CD14-positive monocyte (primary cell): ENCODE data around the gene EML3. TPM values are rescaled to one million over a fixed set of nuclear protein-coding genes. Genes with fewer than 3 reads are reported as not detected.
"Not testable (repeated sequence)": the region's sequence is repeated elsewhere in the genome, so short reads cannot be mapped to it uniquely, and the experiment has no call there.

Source experiments
- DNase-seq, 3 donors: peaks; one replicate each; pipeline ENCODE4 v3.0.0-alpha.2; 2011 to 2022
- H2AFZ ChIP-seq: 2 replicates; pipeline ENCODE4 v1.6.0; 2012; ENCODE audit warnings: mild to moderate bottlenecking, low read depth, low read length, inconsistent platforms; ENCODE audit not compliant: insufficient read depth, poor library complexity, severe bottlenecking
- H3K27ac ChIP-seq, 2 donors: 1 replicate in 1 of 2; 2 replicates in 1 of 2; pipeline ENCODE4 v1.5.1; 2012 to 2013; ENCODE audit warnings: low read length in 2 of 2, control low read depth in 1 of 2, inconsistent platforms in 1 of 2, low read depth in 1 of 2, mild to moderate bottlenecking in 1 of 2
- H3K27me3 ChIP-seq, 2 donors: one replicate each; pipeline versions ENCODE4 v1.6.0 to v1.6.1; 2011 to 2013; ENCODE audit warnings: low read length in 2 of 2; ENCODE audit not compliant: control insufficient read depth in 2 of 2, insufficient read depth in 2 of 2
- H3K36me3 ChIP-seq, 2 donors: replicated peaks in 1 of 2; 1 replicate in 1 of 2; 2 replicates in 1 of 2; pipeline versions ENCODE4 v1.5.1 to v1.6.1; 2012 to 2013; ENCODE audit warnings: low read length in 2 of 2, control low read depth in 1 of 2, inconsistent platforms in 1 of 2, mild to moderate bottlenecking in 1 of 2; ENCODE audit not compliant: insufficient read depth in 2 of 2, control insufficient read depth in 1 of 2
- H3K4me1 ChIP-seq, 2 donors: 1 replicate in 1 of 2; 2 replicates in 1 of 2; pipeline versions ENCODE4 v1.5.1 to v1.6.1; 2012 to 2013; ENCODE audit warnings: low read length in 2 of 2, control low read depth in 1 of 2, inconsistent platforms in 1 of 2, mild to moderate bottlenecking in 1 of 2, moderate library complexity in 1 of 2; ENCODE audit not compliant: insufficient read depth in 2 of 2, control insufficient read depth in 1 of 2
- H3K4me2 ChIP-seq: replicated peaks from 2 replicates; pipeline ENCODE3; 2012; ENCODE audit warnings: low read length, moderate library complexity, mild to moderate bottlenecking; ENCODE audit not compliant: poor library complexity, severe bottlenecking; ENCODE audit errors: extremely low read depth
- H3K4me3 ChIP-seq, 3 experiments: fragments of 200-600 bp in 1 of 3; sonication (generic) in 1 of 3; replicated peaks in 1 of 3; 1 replicate in 2 of 3; 2 replicates in 1 of 3; pipeline ENCODE4 v1.5.1; 2011 to 2013; ENCODE audit warnings: low read length in 3 of 3, mild to moderate bottlenecking in 3 of 3, control low read depth in 2 of 3, low read depth in 2 of 3, inconsistent platforms in 1 of 3, moderate library complexity in 1 of 3
- H3K79me2 ChIP-seq: 2 replicates; pipeline ENCODE4 v1.6.0; 2012; ENCODE audit warnings: mild to moderate bottlenecking, control low read depth, inconsistent platforms, low read length, moderate library complexity; ENCODE audit not compliant: insufficient read depth
- H3K9ac ChIP-seq: 2 replicates; pipeline ENCODE4 v1.6.0; 2017; ENCODE audit warnings: low read length, mild to moderate bottlenecking; ENCODE audit not compliant: insufficient read depth, poor library complexity, severe bottlenecking
- H3K9me3 ChIP-seq, 2 donors: replicated peaks in 1 of 2; 1 replicate in 1 of 2; 2 replicates in 1 of 2; pipeline versions ENCODE4 v1.5.1 to v1.6.1; 2012 to 2013; ENCODE audit warnings: low read length in 2 of 2, control low read depth in 1 of 2; ENCODE audit not compliant: control insufficient read depth in 1 of 2, insufficient read depth in 1 of 2
- H4K20me1 ChIP-seq: 2 replicates; pipeline ENCODE4 v1.6.0; 2012; ENCODE audit warnings: mild to moderate bottlenecking, low read length, control low read depth, moderate library complexity; ENCODE audit not compliant: insufficient read depth
- H3K27ac Mint-ChIP-seq, 7 donors: one replicate each; pipeline ENCODE4 v1.8.0; 2020; ENCODE audit warnings: mild to moderate bottlenecking in 7 of 7, mixed read lengths in 7 of 7, moderate library complexity in 6 of 7, inconsistent platforms in 2 of 7
- H3K27me3 Mint-ChIP-seq, 3 donors: one replicate each; pipeline ENCODE4 v1.8.0; 2021 to 2022; ENCODE audit warnings: low read depth in 3 of 3, mild to moderate bottlenecking in 3 of 3, mixed read lengths in 3 of 3, moderate library complexity in 3 of 3, inconsistent platforms in 1 of 3
- H3K36me3 Mint-ChIP-seq, 2 donors: one replicate each; pipeline ENCODE4 v1.8.0; 2020; ENCODE audit warnings: mixed read lengths in 2 of 2, inconsistent platforms in 1 of 2, mild to moderate bottlenecking in 1 of 2
- H3K4me1 Mint-ChIP-seq: one replicate; pipeline ENCODE4 v1.8.0; 2020; ENCODE audit warnings: mild to moderate bottlenecking, mixed read lengths
- H3K4me3 Mint-ChIP-seq, 2 donors: one replicate each; pipeline ENCODE4 v1.8.0; 2020; ENCODE audit warnings: mild to moderate bottlenecking in 2 of 2, mixed read lengths in 2 of 2, moderate library complexity in 1 of 2
- H3K9me3 Mint-ChIP-seq, 7 donors: one replicate each; pipeline ENCODE4 v1.8.0; 2020 to 2022; ENCODE audit warnings: mixed read lengths in 7 of 7, mild to moderate bottlenecking in 6 of 7, moderate library complexity in 6 of 7, inconsistent platforms in 2 of 7
- WGBS: methylation state at CpG from one replicate; pipeline ENCODE4 v1.1.5; 2013; ENCODE audit warnings: missing lambda C conversion rate; ENCODE audit not compliant: insufficient coverage; 5-methylcytosine and 5-hydroxymethylcytosine counted together
- intact Hi-C, 2 donors: fragments of 100-400 bp; cut with micrococcal nuclease; formaldehyde crosslinking; loops; one replicate each; pipeline versions ENCODE4 v1.15.0 to v1.15.1; 2023
- polyA plus RNA-seq, 3 donors: library from polyadenylated mRNA; depleted of rRNA in 1 of 3; unstranded in 2 of 3; stranded (reverse) in 1 of 3; fragments of 300-500 nt in 2 of 3; fragments of >200 nt in 1 of 3; fragmentation: Illumina TruSeq in 2 of 3; gene quantifications; 1 replicate in 2 of 3; 2 replicates in 1 of 3; pipeline ENCODE4 v1.2.3, GENCODE V29; 2012 to 2021
- TF ChIP-seq, protein P1 (sequence below): fragments of 200-600 bp; IDR thresholded peaks from one replicate; pipeline ENCODE4 v1.8.0; 2022; ENCODE audit warnings: antibody characterized with exemption, mild to moderate bottlenecking

The EML3 gene
- polyA plus RNA-seq, 3 donors = 7.2 to 131 (median 10.6) TPM

DNA sequence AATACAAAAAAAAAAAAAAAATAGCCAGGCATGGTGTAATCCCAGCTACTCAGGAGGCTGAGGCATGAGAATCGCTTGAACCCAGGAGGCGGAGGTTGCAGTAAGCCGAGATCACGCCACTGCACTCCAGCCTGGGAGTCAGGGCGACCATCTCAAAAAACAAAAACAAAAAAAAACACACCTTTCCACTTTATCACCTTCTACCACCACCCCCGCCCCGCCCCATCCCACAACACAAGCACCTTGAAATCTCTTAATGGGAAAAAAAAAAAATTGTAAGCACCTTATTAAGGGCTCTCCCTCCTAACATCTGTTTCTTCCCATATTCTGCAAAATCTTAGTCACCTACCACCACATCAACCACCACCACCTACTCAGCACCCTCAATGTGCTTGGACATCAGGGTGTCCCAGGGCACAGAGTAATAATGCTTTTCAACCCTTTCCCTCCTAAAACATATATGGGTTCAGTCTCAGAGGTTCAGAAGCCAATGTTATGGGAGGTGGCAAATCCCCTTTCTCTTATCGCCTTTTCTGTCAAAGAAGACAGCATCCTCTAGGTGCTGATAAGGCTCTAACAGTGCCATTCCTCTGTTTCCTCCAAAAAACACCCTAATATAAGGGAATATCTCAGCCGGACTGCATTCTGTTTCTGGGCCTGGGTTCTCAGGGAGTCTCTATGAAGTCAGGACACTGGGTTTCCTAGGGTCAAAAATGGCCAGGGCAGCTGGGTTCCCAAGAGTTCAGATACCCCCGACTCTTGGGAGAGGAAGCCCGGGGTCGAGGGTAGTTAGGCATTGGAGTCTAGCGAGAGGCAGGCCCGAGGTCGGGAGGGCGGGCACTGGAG lies 39.8 kb upstream of the EML3 start:
- intact Hi-C loops = loop anchor here (2.0 to 5.0 kb wide), 3 partner anchors 26 to 60 kb away; partner anchors contain the start of genes BSCL2 (in 1 of the 2), GNG3 (in 1 of the 2), TUT1 (in 1 of the 2) and UBXN1 (in 1 of the 2)
- Histone ChIP-seq H3K27ac (peak overlapping the region; percentile 65 to 89), H2AFZ (peak overlapping the region; percentile 92), H4K20me1 (no peaks in the 10 kb centered on the region), H3K9me3 (no peaks in the 10 kb centered on the region), H3K4me3 (peak overlapping the region; percentile 67 to 97 (median 79)), H3K36me3 (peaks cover 21 to 24% of the 10 kb centered on the region in 2 donors), H3K9ac (peak overlapping the region; percentile 91), H3K4me1 (peaks cover 11 to 17% of the 10 kb centered on the region in 2 donors), H3K4me2 (peak overlapping the region; percentile 99), H3K79me2 (peaks cover 35% of the 10 kb centered on the region), H3K27me3 (no peaks in the 10 kb centered on the region)
- H3K27ac Mint-ChIP-seq = peak overlapping the region; percentile 86 to 94 (median 91)
- H3K9me3 Mint-ChIP-seq = no peaks in the 10 kb centered on the region
- peaks cover 23% of the 10 kb centered on the region for H3K4me1 Mint-ChIP-seq
- no peak for DNase-seq
- peaks cover 14 to 28% of the 10 kb centered on the region in 2 donors for H3K36me3 Mint-ChIP-seq
- 43% methylated on average over 14 of the region's 16 CpGs for WGBS
- H3K4me3 Mint-ChIP-seq = peak overlapping the region; percentile 87 to 94
- TF ChIP-seq, protein P1, sequence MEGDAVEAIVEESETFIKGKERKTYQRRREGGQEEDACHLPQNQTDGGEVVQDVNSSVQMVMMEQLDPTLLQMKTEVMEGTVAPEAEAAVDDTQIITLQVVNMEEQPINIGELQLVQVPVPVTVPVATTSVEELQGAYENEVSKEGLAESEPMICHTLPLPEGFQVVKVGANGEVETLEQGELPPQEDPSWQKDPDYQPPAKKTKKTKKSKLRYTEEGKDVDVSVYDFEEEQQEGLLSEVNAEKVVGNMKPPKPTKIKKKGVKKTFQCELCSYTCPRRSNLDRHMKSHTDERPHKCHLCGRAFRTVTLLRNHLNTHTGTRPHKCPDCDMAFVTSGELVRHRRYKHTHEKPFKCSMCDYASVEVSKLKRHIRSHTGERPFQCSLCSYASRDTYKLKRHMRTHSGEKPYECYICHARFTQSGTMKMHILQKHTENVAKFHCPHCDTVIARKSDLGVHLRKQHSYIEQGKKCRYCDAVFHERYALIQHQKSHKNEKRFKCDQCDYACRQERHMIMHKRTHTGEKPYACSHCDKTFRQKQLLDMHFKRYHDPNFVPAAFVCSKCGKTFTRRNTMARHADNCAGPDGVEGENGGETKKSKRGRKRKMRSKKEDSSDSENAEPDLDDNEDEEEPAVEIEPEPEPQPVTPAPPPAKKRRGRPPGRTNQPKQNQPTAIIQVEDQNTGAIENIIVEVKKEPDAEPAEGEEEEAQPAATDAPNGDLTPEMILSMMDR = no peak
- H3K27me3 Mint-ChIP-seq = peaks cover 0 to 3% (median 0%) of the 10 kb centered on the region in 3 donors

DNA sequence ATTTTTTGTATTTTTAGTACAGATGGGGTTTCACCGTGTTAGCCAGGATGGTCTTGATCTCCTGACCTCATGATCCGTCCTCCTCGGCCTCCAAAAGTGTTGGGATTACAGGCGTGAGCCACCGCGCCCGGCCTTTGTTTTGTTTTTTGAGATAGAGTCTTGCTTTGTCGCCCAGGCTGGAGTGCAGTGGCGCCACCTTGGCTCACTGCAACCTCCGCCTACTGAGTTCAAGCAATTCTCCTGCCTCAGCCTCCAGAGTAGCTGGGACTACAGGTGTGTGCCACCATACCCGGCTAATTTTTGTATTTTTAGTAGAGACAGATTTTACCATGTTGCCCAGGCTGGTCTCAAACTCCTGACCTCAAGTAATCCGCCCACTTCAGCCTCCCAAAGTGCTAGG lies 37.7 kb upstream of the EML3 start:
- not testable (repeated sequence) for H3K27ac ChIP-seq, H3K9me3 Mint-ChIP-seq, DNase-seq, H2AFZ ChIP-seq, H3K27me3 Mint-ChIP-seq, H3K4me3 ChIP-seq, H3K27ac Mint-ChIP-seq, H3K9ac ChIP-seq, H3K27me3 ChIP-seq, H3K9me3 ChIP-seq, H3K4me3 Mint-ChIP-seq, H4K20me1 ChIP-seq, H3K4me2 ChIP-seq
- Histone ChIP-seq H3K4me1 (peaks cover 24 to 34% of the 10 kb centered on the region in 2 donors), H3K79me2 (peaks cover 51% of the 10 kb centered on the region), H3K36me3 (peaks cover 21 to 24% of the 10 kb centered on the region in 2 donors)
- Mint-ChIP-seq H3K36me3 (peaks cover 14 to 28% of the 10 kb centered on the region in 2 donors), H3K4me1 (peaks cover 32% of the 10 kb centered on the region)
- intact Hi-C loops = loop anchor here (5.0 kb wide), 2 partner anchors 57 to 58 kb away; partner anchors contain the start of genes BSCL2 (in 1 of the 2), GNG3 (in 1 of the 2) and TUT1 (in 1 of the 2)
- WGBS = 100% methylated on average over 6 of the region's 12 CpGs
